NCI-H128 (cell line): ENCODE results near the gene ARGLU1.

ENCODE experiments used
- DNase-seq: peaks from one replicate; lab custom pipeline; 2025; ENCODE audit not compliant: unreplicated experiment; lab: John Stamatoyannopoulos, UW

The ARGLU1 gene

DNA sequence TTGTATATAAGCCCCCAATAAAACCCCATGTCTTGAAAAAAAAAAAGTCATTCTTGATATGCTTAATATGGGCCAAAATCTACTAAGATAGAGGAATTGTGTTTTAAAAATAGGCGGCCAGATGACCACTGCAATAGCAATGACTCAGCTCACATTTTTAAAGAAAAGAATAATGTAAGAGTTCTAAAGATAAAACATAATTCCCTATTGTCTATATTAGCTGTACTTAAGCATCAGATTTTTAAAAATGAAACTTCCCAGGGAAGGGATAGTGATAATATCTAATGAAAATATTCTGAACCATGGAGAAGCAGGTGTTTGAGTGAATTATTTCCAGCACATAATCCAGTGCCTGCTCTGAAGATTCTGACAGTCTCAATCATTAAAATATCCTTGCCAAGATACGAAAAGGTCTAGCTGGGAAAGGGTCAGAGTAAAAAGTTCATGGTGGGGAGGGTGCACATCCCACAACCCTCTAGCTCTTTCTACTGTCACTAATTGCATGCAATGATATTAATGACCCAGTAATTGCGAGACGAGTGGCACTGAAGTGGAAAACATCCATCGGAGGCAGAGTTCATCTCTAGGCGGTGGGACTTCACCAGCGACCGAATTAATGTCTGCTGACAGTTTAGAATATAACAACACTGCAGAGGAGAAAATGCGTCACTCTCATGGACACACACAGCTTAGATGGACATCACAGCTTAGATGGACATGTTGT, 64.0 kb downstream of the ARGLU1 start:
- no peak for DNase-seq

- no peak for DNase-seq
These were observed 64.7 kb downstream of the ARGLU1 start for GRCh38 chr13:106503272-106503671.

GRCh38 chr13:106500445-106500844, 67.5 kb downstream of the ARGLU1 start:
- no peak for DNase-seq

GRCh38 chr13:106499896-106500295, 68.0 kb downstream of the ARGLU1 start:
- no peak for DNase-seq

DNA sequence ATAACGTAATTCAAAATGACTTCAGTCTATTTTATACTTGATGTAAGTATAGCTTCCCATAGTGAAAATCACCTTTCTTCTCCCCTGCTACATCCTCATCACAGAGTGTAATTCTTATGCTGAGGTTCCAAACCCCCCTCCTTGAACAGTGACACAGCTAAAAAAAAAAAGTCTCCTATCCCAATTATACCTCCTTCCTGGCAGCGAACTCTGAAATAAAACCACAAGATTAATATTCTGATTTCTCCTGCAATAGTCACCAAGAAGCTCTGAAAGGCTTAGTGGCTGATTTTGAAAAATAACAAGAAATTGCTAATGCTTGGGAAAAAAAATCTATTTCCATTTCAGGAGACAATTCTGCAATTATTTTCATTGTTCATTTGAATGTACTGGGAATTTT, 68.8 kb downstream of the ARGLU1 start:
- no peak for DNase-seq

GRCh38 chr13:106498571-106498970, 69.4 kb downstream of the ARGLU1 start:
- DNase-seq = no peak

DNA sequence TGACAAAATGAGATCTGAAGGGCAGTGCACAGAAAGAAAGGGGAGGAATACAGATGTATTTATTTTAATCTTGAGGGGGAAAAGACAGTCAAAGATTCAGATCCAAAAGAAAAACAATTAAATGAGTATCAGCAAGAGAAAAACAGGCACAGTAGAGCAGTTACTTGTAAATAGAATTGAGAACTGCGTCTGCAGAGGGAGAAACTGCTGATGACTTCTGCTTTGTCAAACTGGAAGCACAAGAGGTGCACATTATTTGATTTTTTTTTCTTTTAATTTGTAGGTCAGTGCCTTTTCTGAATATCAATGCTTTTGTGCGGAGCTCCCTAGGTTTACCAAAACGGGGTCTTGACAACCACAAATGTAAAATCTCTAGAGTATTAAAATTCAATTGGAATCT, 69.8 kb downstream of the ARGLU1 start:
- no peak for DNase-seq

DNA sequence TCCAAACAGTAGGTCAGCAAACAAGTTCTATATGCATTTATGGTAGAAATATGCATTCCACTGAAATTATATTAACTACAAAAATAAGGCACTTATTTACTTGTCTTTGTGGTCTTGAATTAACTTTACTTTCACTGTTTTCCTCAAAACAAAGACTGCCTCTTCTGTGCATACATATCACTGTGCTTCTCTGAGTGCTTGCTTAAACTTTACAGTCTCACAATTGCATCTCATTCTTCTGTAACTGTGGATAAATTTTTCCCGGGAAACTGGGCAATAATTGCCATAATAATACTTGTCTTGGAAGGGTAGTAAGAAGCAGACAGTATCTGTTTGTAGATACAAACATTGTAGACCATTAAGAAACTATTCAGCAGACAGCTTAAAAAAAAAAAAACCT, 70.9 kb downstream of the ARGLU1 start:
- no peak for DNase-seq

DNA sequence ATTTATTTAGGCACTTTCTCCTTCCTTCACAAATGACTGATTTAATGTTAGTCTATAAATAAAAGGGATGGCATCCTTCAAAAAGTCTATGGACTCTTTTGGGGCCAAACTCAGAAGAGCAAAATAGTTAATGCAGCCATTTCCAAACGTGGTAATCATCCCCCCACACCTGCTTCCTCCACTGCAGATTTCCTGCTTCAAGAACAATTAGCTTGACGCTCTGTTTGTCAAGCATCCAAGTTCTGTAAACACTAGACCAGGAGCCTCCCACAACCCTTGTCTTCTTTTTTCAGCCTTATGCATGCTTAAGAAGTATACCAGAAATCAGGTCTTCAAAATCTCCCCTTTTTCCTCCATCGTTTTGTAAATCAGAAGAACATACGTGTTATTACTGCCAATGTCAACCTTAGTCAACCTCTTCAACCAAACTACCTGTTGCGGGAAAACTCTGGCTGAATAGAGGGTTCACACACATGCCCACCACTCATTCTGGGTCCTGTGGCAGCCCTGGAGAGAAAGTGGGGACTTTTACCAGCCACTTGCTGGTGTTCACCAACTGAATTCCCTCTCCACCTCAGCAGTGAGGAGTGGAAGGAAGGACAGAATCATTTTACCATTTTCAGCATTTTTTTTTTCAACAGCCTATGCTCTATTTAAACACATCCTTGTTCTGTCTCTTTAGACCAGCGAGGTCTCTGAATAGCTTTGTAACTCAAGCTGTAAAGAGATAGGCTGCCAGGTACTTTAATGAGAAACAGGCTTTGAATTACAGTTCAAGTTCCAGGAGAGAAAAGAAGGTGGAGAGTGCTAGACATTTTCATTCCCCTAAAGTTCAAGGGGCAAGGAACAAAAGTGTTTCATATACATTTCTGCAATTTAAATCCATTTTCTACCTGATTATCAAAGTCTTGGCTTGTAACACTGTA, 71.6 kb downstream of the ARGLU1 start:
- DNase-seq = peak; percentile 20

- DNase-seq = no peak
These were observed 73.0 kb downstream of the ARGLU1 start for GRCh38 chr13:106494936-106495335.

DNA sequence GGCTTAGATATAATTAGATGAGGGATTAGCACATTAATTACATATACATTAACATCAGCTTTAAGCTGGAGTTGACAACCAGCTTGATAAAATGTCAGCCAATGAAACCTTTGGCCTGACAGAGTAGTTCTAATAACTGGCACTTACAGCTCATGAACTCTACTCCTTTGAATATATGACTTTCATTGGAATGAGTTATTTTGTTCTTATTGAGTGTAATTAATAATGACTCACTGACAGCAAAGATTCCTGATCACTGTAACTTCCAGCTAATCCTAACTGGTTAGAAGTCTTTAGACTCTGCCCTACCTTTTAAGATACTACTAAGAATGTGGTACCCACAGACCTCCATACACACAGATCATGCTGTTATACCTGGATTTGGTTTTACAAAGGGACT, 73.4 kb downstream of the ARGLU1 start:
- no peak for DNase-seq

GRCh38 chr13:106493533-106494220, 74.3 kb downstream of the ARGLU1 start:
- DNase-seq = no peak

DNA sequence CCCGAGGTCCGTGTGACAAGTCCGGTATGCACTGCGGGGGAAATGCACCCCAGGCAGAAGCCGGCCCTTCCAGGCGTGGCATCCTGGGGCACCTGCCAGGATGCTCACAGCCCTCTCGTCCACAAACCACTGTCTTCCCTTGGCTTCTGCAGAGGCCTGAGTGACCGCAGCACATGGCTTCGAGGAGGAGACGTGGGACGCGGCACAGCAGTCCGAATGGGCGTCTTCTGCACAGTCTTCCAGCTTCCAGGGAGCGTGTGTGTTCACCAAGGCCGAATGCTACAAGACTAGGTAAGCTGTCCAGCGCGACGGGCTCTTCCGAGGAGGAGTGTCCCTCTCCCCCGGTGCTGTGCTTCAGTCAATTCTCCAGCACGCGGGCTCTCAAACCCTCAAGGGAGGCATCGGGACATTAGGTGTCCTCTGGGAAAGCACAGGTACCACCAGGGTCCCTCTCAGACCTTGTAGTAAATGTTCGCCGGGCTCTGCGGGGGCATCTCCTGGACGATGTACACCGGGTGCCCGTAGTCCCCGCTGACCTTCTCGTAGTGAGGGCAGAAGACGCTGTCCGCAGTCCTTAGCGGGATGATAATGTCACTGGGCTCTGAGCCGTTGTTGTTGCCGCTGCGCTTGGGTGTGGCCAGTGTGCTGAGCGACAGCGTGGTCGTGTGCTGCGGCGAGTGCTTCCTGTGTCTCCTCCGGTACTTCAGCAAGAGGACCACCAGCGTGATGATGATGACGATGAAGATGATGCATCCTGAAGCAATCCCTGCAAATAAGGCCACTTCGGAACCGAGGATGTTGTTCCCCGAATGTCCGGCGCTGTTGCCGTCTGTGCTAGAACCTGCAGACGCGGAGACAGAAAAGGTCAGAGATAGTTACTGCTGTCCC, 75.1 kb downstream of the ARGLU1 start:
- no peak for DNase-seq

- no peak for DNase-seq
These were observed 75.9 kb downstream of the ARGLU1 start for GRCh38 chr13:106491928-106492587.
